HT-29 (cell line): Measurements from ENCODE around the gene PHACTR3. TPM values are rescaled to one million over a fixed set of nuclear protein-coding genes. Genes with fewer than 3 reads are reported as not detected.

ENCODE experiments used
- DNase-seq: peaks from one replicate; pipeline ENCODE4 v3.0.0-alpha.2; 2015; ENCODE audit warnings: low spot score
- total RNA-seq: library from RNA; depleted of rRNA; stranded (reverse); fragments of >200 nt; shearing (Covaris generic); gene quantifications from 2 replicates; pipeline ENCODE4 v1.2.3, GENCODE V29; 2014

Gene PHACTR3
- total RNA-seq, 1 experiment from 2014 or later: 0.18 TPM

DNA sequence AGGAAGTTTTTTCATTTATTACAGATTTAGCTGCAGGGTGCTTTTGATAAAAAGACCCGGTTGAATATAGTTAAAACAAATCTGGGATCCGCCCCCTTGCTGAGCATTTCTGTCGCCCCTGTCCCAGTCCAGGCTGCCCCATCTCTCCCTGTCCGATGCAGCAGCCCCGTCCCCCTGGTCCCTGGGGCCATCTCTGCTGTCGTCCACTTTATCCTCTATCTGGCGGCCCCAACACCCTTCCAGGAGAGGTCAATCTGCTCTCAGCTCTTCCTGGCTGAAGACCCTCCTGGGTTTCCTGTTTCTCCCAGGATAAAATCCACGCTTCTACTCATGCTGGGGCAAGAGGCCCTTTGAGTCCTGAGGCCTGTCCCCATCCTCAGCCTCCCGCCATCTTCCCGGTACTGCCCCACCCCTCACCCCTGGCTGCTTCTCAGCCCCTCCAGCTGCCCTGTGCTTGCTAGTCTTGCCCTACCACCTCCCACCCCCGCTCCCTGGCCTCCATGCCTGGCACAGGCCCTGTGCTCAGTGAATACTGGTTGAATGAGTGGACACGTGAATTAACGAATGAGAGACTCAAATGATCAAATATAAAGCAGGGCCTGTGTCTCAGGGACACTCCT lies 16.0 kb upstream of the PHACTR3 start:
- DNase-seq: no peak

GRCh38 chr20:59589086-59589684 lies 15.2 kb upstream of the PHACTR3 start:
- DNase-seq: no peak

GRCh38 chr20:59591061-59591460 lies 13.3 kb upstream of the PHACTR3 start:
- DNase-seq: no peak

GRCh38 chr20:59596690-59597089 lies 7.7 kb upstream of the PHACTR3 start:
- DNase-seq: no peak

- DNase-seq: no peak
Measured at GRCh38 chr20:59597240-59597639, 7.1 kb upstream of the PHACTR3 start.

- peak; percentile 80 for DNase-seq
Measured at GRCh38 chr20:59598625-59599310, 5.6 kb upstream of the PHACTR3 start.

DNA sequence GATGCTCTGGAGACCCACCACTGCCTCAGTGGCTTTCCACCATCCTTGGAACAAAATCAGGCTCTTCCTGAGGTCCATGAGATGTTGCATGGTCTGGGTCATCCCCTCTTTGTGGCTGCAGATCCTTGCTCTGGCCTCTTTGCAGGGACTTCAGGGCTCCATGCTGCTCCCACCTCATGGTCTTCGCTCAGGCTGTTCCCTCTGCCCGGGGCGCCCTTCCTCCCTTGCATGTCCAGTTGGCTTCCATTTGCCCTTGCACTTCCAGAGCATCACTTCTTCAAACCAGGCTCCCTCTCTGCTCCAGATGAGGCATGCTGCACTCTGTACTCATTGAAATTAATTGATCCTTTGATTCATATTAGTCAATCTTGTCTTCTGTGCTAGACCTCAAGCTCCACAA lies 4.4 kb upstream of the PHACTR3 start:
- no peak for DNase-seq

DNA sequence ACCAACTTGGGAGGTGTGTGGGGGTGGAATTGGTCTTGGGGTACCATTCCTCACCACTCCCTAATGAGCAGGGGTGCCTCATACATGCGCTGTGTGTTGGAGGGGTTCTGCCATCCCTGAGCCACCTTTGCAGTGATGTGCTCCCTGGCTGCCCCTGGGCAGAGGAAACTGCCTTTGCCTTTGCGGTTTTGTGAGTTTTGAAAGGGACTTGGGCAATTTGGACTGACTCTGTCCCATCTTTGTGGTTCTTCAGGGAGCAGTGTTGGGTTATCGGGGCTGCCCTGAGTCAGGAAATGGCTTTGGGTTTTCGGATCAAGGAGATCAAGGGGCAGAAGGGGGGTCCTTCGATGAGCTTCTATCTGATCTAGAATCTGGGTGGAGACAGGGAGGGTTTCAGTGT lies 3.9 kb upstream of the PHACTR3 start:
- no peak for DNase-seq

GRCh38 chr20:59602546-59603080 lies 1.7 kb upstream of the PHACTR3 start:
- no peak for DNase-seq

DNA sequence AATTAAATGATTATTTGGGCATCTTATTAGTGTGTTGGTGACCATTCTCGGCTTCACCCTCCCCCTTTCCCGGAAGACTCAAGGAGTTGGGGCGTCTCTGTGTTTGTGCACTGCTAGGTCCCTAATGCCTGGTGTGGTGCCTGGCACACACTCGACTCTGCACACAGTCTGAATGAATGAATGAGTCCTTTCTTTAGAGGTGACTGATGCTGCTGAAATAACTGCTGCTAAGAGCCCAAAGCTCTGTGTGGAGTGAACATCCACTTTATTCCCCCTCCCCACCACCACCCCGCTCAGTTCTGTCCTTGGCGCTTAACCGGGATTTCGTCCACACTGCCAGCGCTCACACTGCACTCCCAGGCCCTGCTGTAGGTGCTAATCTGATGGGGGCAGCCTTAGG lies 1.2 kb upstream of the PHACTR3 start:
- no peak for DNase-seq

DNA sequence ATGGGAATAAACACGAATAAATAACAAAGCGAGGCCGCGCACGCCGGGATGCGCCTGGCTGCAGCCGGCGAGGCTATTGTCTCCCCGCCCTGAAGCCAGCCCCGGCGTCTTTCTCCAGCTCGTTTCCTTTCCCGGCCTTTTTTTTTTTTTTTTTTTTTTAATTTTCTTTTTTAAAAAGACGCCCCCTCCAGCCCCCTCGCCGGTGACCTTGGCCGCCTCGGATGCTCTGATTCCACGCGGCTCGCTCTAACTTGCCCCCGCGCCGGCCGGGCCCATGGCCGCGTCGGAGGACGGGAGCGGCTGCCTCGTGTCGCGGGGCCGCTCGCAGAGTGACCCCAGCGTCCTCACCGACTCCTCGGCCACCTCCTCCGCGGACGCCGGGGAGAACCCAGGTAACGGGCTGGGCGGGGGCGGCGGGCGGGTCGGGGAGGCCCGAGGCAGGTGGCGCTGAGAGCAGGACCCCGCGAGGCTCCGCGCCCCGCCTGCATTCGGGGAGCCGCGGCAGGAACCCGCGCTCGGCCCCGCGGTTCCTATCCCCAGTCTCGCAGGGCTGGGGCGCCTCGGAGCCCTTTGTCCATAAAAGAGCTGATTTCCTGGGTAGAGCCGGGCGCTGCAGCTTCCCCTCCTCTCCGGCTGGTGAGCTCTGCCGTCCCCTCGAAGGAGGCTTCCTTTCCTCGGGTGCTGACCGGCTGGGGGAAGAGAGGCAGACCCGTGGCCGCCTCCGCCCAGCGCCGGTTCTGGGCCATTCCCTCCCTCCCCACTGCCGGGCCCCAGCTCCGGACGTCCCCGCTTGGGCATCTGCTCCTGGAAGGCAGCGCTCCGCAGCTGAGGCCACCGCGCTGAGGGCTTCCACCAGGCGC lies 631 bp downstream of the PHACTR3 start:
- no peak for DNase-seq

GRCh38 chr20:59605601-59606364 lies 1.4 kb downstream of the PHACTR3 start:
- no peak for DNase-seq

DNA sequence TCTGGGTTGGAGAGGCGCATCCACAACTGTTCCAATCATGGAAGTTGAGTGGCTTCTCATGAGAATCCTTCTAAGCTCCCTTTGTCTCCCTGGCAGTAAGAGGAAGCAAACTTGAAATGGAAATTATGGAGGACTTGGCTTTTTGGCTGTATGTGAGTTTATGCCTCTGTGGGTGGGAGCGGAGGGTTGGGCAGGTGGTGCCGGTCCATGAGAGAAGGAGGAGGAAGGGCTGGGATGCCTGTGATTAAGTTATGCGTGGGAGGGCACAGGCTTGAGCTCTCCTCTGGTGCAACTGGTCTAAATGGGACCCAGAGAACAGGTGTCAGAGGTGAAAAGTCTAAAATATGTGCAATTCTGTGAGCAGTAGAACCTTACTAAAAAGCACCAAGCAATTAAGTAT lies 2.2 kb downstream of the PHACTR3 start:
- DNase-seq: no peak

DNA sequence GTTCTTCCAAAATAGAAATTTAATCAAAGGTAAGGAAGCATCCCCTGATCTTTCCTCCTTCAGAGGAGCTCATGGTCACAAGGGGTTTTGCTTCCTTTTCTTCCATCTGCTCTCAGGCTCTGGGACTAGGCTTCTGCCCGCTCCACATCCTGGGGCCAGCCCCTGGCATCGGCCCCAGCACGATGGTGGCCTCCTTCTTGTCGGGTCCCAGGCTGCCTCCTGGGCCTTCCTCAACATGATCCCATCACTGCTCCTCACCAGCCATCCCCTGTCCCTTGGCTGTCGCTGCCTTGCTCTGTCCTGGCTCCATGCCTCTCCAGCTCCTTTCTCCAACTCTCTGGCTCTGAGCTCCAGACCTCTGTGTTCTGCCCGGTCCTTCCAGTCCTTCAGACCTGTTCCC lies 4.1 kb downstream of the PHACTR3 start:
- DNase-seq: no peak

- DNase-seq: no peak
Measured at GRCh38 chr20:59608871-59609270, 4.5 kb downstream of the PHACTR3 start.

DNA sequence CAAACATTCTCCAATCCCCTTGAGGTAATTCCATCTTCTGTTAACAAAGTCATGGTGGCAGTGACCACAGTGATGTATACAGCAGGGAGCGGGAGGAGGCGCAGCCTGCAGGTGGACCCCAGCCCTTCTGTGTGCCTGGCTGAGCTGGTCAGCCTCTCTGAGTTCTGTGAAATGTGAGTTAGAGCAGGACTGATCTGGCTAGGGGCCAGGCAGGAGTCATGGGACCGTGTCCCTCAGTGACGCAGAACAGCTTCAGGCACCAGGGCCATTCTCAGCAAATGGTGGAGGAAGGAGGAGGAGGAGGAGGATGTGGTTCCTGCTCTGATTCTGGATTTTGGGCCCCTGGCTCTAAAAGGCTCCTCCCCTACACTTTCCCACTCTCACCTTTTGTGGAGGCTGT lies 6.9 kb downstream of the PHACTR3 start:
- DNase-seq: no peak

- no peak for DNase-seq
Measured at GRCh38 chr20:59613861-59614260, 9.5 kb downstream of the PHACTR3 start.

GRCh38 chr20:59614714-59615113 lies 10.4 kb downstream of the PHACTR3 start:
- no peak for DNase-seq

DNA sequence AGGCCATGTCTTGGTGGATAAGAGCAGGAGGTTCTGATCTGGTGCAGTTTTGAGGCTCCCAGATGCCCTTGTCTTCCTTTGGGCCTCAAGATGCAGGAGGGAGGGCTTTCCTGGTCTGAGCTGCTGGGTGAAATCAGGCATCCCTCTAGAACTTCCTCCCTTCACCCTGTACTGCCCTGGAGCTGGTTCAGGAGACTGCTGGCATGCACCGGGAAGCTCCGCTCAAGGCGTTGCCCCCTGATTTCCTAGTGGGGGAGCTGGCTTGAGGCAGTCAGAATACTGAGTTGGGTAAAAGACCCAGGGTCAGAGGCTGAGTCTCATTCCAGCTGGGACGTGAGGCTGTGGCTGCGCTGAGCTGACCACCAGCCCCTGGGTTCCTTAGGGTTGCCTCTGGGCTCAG lies 12.0 kb downstream of the PHACTR3 start:
- no peak for DNase-seq

- DNase-seq: no peak
Measured at GRCh38 chr20:59617221-59617620, 12.9 kb downstream of the PHACTR3 start.

DNA sequence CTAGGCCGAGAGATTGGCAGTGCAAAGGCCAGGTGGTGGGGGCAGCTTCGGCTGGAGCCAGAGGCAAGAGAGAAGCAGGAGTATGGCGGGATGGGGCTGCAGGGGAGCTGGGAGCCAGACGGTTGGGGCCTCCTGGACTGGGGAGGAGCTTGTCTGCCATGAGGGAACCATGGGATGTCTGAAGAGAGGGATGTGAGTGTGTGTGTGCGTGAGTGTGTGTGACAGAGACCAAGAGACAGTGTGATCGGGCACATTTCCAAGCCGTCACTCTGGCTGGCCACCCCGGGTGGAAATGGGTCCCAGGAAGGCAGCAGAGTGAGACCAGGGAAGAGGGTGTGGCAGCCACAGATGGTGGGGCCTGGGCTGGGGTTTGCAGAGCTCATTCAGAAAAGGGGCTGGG lies 13.8 kb downstream of the PHACTR3 start:
- DNase-seq: no peak
